H1 (cell line): Measurements from ENCODE around the gene SEMA5B.

Experiments used
- BACH1 ChIP-seq: IDR thresholded peaks from 2 replicates; pipeline ENCODE4 v1.6.1; 2012; ENCODE audit warnings: low read length, improper control_type of control experiment
- EZH2 ChIP-seq: fragments of 200-600 bp; sonication (generic); IDR thresholded peaks from 2 replicates; pipeline ENCODE4 v1.7.1; 2012; ENCODE audit warnings: low read depth, mild to moderate bottlenecking, moderate library complexity, low read length, inconsistent platforms; ENCODE audit not compliant: severe bottlenecking
- POLR2AphosphoS5 ChIP-seq: IDR thresholded peaks from 2 replicates; pipeline ENCODE4 v1.6.1; 2011; ENCODE audit warnings: low read depth, low read length
- SIX5 ChIP-seq: IDR thresholded peaks from 2 replicates; pipeline ENCODE4 v1.6.1; 2011; ENCODE audit warnings: mild to moderate bottlenecking, low read depth, low read length
- TAF1 ChIP-seq: IDR thresholded peaks from 2 replicates; pipeline ENCODE4 v1.6.1; 2011; ENCODE audit warnings: mild to moderate bottlenecking, low read depth, low read length
- YY1 ChIP-seq: IDR thresholded peaks from 2 replicates; pipeline ENCODE4 v1.6.1; 2011; ENCODE audit warnings: low read depth, mild to moderate bottlenecking, low read length
- TF ChIP-seq, protein P1 (sequence below): IDR thresholded peaks from 2 replicates; pipeline ENCODE4 v1.6.1; 2012; ENCODE audit warnings: low read length, inconsistent platforms

GRCh38 chr3:122936986-122937385 lies 90.6 kb downstream of the SEMA5B start:
- no peak for TF ChIP-seq POLR2AphosphoS5
- no peak for TF ChIP-seq TAF1
- no peak for TF ChIP-seq YY1
- TF ChIP-seq, protein P1, sequence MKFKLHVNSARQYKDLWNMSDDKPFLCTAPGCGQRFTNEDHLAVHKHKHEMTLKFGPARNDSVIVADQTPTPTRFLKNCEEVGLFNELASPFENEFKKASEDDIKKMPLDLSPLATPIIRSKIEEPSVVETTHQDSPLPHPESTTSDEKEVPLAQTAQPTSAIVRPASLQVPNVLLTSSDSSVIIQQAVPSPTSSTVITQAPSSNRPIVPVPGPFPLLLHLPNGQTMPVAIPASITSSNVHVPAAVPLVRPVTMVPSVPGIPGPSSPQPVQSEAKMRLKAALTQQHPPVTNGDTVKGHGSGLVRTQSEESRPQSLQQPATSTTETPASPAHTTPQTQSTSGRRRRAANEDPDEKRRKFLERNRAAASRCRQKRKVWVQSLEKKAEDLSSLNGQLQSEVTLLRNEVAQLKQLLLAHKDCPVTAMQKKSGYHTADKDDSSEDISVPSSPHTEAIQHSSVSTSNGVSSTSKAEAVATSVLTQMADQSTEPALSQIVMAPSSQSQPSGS: no peak
- no peak for TF ChIP-seq BACH1
- no peak for TF ChIP-seq SIX5
- no peak for TF ChIP-seq EZH2
